Activated CD4-positive, alpha-beta T cell treated with anti-CD3 and anti-CD28 coated beads, Interleukin-2, amount 10 ng/mL, durations not matched to agents 7 days and 5 days (primary cell): ENCODE data around the gene ARHGAP10. TPM values are rescaled to one million over a fixed set of nuclear protein-coding genes. Genes with fewer than 3 reads are reported as not detected.

Experiments used
- CTCF ChIA-PET: fragments of 350-600 bp; sonication (Branson Sonifier 250); formaldehyde crosslinking; loops from one replicate; lab custom pipeline; 2021; ENCODE audit warnings: antibody characterized with exemption; lab: Charles Lee
- POLR2A ChIA-PET: fragments of 350-600 bp; sonication (Branson Sonifier 250); formaldehyde crosslinking; loops from one replicate; lab custom pipeline; 2021; ENCODE audit warnings: antibody characterized with exemption; lab: Charles Lee
- DNase-seq: peaks from one replicate; pipeline ENCODE4 v3.0.0-alpha.2; 2020
- H3K27ac Mint-ChIP-seq: one replicate; pipeline ENCODE4 v1.8.0; 2021; ENCODE audit warnings: mild to moderate bottlenecking, moderate library complexity, mixed read lengths
- H3K27me3 Mint-ChIP-seq: one replicate; pipeline ENCODE4 v1.8.0; 2021; ENCODE audit warnings: mixed read lengths
- H3K36me3 Mint-ChIP-seq: one replicate; pipeline ENCODE4 v1.8.0; 2021; ENCODE audit warnings: low read depth, mixed read lengths
- H3K4me1 Mint-ChIP-seq: one replicate; pipeline ENCODE4 v1.8.0; 2021; ENCODE audit warnings: mixed read lengths
- H3K4me3 Mint-ChIP-seq: one replicate; pipeline ENCODE4 v1.8.0; 2021; ENCODE audit warnings: mild to moderate bottlenecking, moderate library complexity, mixed read lengths
- H3K9me3 Mint-ChIP-seq: one replicate; pipeline ENCODE4 v1.8.0; 2021; ENCODE audit warnings: mixed read lengths
- total RNA-seq, 2 experiments: library from RNA; stranded (reverse); gene quantifications; one replicate each; pipeline ENCODE4 v1.2.3, GENCODE V29; 2021

ARHGAP10 gene
- total RNA-seq, 2 experiments from 2014 or later, result 9.4 to 10.7 TPM

- Mint-ChIP-seq H3K4me3 (no peak overlapping the region), H3K27ac (no peak overlapping the region), H3K4me1 (peaks cover 7% of the 10 kb centered on the region), H3K36me3 (no peaks in the 10 kb centered on the region), H3K27me3 (peaks cover 2% of the 10 kb centered on the region), H3K9me3 (no peaks in the 10 kb centered on the region)
- POLR2A ChIA-PET, result no interaction called here
- DNase-seq, result no peak
- CTCF ChIA-PET, result interaction anchor here (0.6 to 2.6 kb wide), 3 partner anchors 54 to 156 kb away, joined by 3 to 20 read pairs (median 3); no protein-coding TSS in a partner anchor
Observed at GRCh38 chr4:147709999-147710398, 21.9 kb upstream of the ARHGAP10 start.

- Mint-ChIP-seq H3K4me1 (peaks cover 7% of the 10 kb centered on the region), H3K27me3 (peaks cover 17% of the 10 kb centered on the region), H3K36me3 (no peaks in the 10 kb centered on the region), H3K9me3 (no peaks in the 10 kb centered on the region), H3K4me3 (no peak overlapping the region), H3K27ac (no peak overlapping the region)
- DNase-seq, result no peak
- ChIA-PET CTCF (interaction anchor here (2.0 kb wide), 1 partner anchor 152 kb away, joined by 6 read pairs; no protein-coding TSS in a partner anchor), POLR2A (interaction anchor here (0.6 kb wide), 1 partner anchor 58 kb away, joined by 5 read pairs; no protein-coding TSS in a partner anchor)
Observed at GRCh38 chr4:147714575-147715401, 17.1 kb upstream of the ARHGAP10 start.

- ChIA-PET POLR2A (interaction anchor here (0.6 kb wide), 1 partner anchor 1946 kb away, joined by 4 read pairs; no protein-coding TSS in a partner anchor), CTCF (interaction anchor here (1.5 kb wide), 1 partner anchor 149 kb away, joined by 5 read pairs; no protein-coding TSS in a partner anchor)
- no peak for DNase-seq
- peaks cover 22% of the 10 kb centered on the region for H3K27me3 Mint-ChIP-seq
- H3K4me1 Mint-ChIP-seq, result peaks cover 7% of the 10 kb centered on the region
- no peaks in the 10 kb centered on the region for H3K9me3 Mint-ChIP-seq
- no peaks in the 10 kb centered on the region for H3K36me3 Mint-ChIP-seq
- no peak overlapping the region for H3K27ac Mint-ChIP-seq
- H3K4me3 Mint-ChIP-seq, result no peak overlapping the region
Observed at GRCh38 chr4:147717878-147718277, 14.0 kb upstream of the ARHGAP10 start.

- Mint-ChIP-seq H3K9me3 (no peaks in the 10 kb centered on the region), H3K36me3 (no peaks in the 10 kb centered on the region), H3K27me3 (peaks cover 19% of the 10 kb centered on the region), H3K4me1 (no peaks in the 10 kb centered on the region), H3K4me3 (no peak overlapping the region), H3K27ac (no peak overlapping the region)
- ChIA-PET POLR2A (no interaction called here), CTCF (interaction anchor here (0.6 kb wide), 1 partner anchor 187 kb away, joined by 3 read pairs; no protein-coding TSS in a partner anchor)
- no peak for DNase-seq
Observed at GRCh38 chr4:147723326-147723725, 8.6 kb upstream of the ARHGAP10 start.

- ChIA-PET POLR2A (no interaction called here), CTCF (interaction anchor here (1.0 to 1.3 kb wide), 2 partner anchors 41 to 142 kb away, joined by 3 to 4 read pairs; partner anchors contain the start of gene PRMT9)
- DNase-seq, result no peak
- Mint-ChIP-seq H3K4me1 (no peaks in the 10 kb centered on the region), H3K27me3 (peaks cover 22% of the 10 kb centered on the region), H3K27ac (no peak overlapping the region), H3K4me3 (no peak overlapping the region), H3K36me3 (no peaks in the 10 kb centered on the region), H3K9me3 (no peaks in the 10 kb centered on the region)
Observed at GRCh38 chr4:147724468-147725201, 7.3 kb upstream of the ARHGAP10 start.

GRCh38 chr4:147725673-147726072 is 6.2 kb upstream of the ARHGAP10 start:
- peaks cover 23% of the 10 kb centered on the region for H3K27me3 Mint-ChIP-seq
- H3K9me3 Mint-ChIP-seq, result no peaks in the 10 kb centered on the region
- H3K4me1 Mint-ChIP-seq, result no peaks in the 10 kb centered on the region
- DNase-seq, result no peak
- no peak overlapping the region for H3K27ac Mint-ChIP-seq
- no peak overlapping the region for H3K4me3 Mint-ChIP-seq
- no peaks in the 10 kb centered on the region for H3K36me3 Mint-ChIP-seq
- POLR2A ChIA-PET, result no interaction called here
- CTCF ChIA-PET, result interaction anchor here (0.9 to 1.3 kb wide), 2 partner anchors 18 to 141 kb away, joined by 3 to 4 read pairs; no protein-coding TSS in a partner anchor

GRCh38 chr4:147727476-147728028 is 4.3 kb upstream of the ARHGAP10 start:
- H3K27ac Mint-ChIP-seq, result no peak overlapping the region
- ChIA-PET POLR2A (no interaction called here), CTCF (interaction anchor here (0.5 to 1.6 kb wide), 6 partner anchors 9 to 151 kb away, joined by 3 to 5 read pairs (median 3); no protein-coding TSS in a partner anchor)
- H3K4me1 Mint-ChIP-seq, result peaks cover 8% of the 10 kb centered on the region
- H3K9me3 Mint-ChIP-seq, result no peaks in the 10 kb centered on the region
- no peak overlapping the region for H3K4me3 Mint-ChIP-seq
- peaks cover 23% of the 10 kb centered on the region for H3K27me3 Mint-ChIP-seq
- H3K36me3 Mint-ChIP-seq, result no peaks in the 10 kb centered on the region
- DNase-seq, result no peak

- Mint-ChIP-seq H3K27me3 (peaks cover 27% of the 10 kb centered on the region), H3K36me3 (no peaks in the 10 kb centered on the region), H3K4me3 (no peak overlapping the region), H3K27ac (no peak overlapping the region), H3K9me3 (no peaks in the 10 kb centered on the region), H3K4me1 (peaks cover 33% of the 10 kb centered on the region)
- DNase-seq, result no peak
- CTCF ChIA-PET, result interaction anchor here (1.7 kb wide), 1 partner anchor 119 kb away, joined by 5 read pairs; no protein-coding TSS in a partner anchor
- POLR2A ChIA-PET, result no interaction called here
Observed at GRCh38 chr4:147730333-147730732, 1.6 kb upstream of the ARHGAP10 start.

- no peaks in the 10 kb centered on the region for H3K9me3 Mint-ChIP-seq
- ChIA-PET POLR2A (interaction anchor here (0.7 to 1.1 kb wide), 2 partner anchors 19 to 60 kb away, joined by 3 to 5 read pairs; no protein-coding TSS in a partner anchor), CTCF (interaction anchor here (0.8 to 1.7 kb wide), 9 partner anchors 9 to 134 kb away, joined by 3 to 9 read pairs (median 3); no protein-coding TSS in a partner anchor)
- H3K27ac Mint-ChIP-seq, result peak overlapping the region; percentile 89
- H3K27me3 Mint-ChIP-seq, result peaks cover 23% of the 10 kb centered on the region
- peak overlapping the region; percentile 90 for H3K4me3 Mint-ChIP-seq
- DNase-seq, result no peak
- H3K36me3 Mint-ChIP-seq, result no peaks in the 10 kb centered on the region
- H3K4me1 Mint-ChIP-seq, result peaks cover 44% of the 10 kb centered on the region
Observed at GRCh38 chr4:147732518-147733235, 789 bp downstream of the ARHGAP10 start.

- CTCF ChIA-PET, result interaction anchor here (1.2 to 1.7 kb wide), 4 partner anchors 8 to 133 kb away, joined by 3 to 5 read pairs (median 4); no protein-coding TSS in a partner anchor
- Mint-ChIP-seq H3K4me3 (peak overlapping the region; percentile 90), H3K4me1 (peaks cover 44% of the 10 kb centered on the region), H3K27me3 (peaks cover 14% of the 10 kb centered on the region), H3K36me3 (no peaks in the 10 kb centered on the region), H3K27ac (no peak overlapping the region), H3K9me3 (no peaks in the 10 kb centered on the region)
- POLR2A ChIA-PET, result no interaction called here
- DNase-seq, result no peak
Observed at GRCh38 chr4:147733716-147734344, 1.9 kb downstream of the ARHGAP10 start.

GRCh38 chr4:147734496-147734895 is 2.6 kb downstream of the ARHGAP10 start:
- peaks cover 13% of the 10 kb centered on the region for H3K27me3 Mint-ChIP-seq
- H3K36me3 Mint-ChIP-seq, result no peaks in the 10 kb centered on the region
- H3K27ac Mint-ChIP-seq, result no peak overlapping the region
- ChIA-PET CTCF (interaction anchor here (1.2 to 1.4 kb wide), 3 partner anchors 10 to 133 kb away, joined by 3 to 5 read pairs (median 3); no protein-coding TSS in a partner anchor), POLR2A (no interaction called here)
- H3K9me3 Mint-ChIP-seq, result no peaks in the 10 kb centered on the region
- peaks cover 45% of the 10 kb centered on the region for H3K4me1 Mint-ChIP-seq
- DNase-seq, result no peak
- H3K4me3 Mint-ChIP-seq, result no peak overlapping the region
